Activated T-cell treated with anti-CD3 and anti-CD28 coated beads, Interleukin-2, amount 50 U/mL, for 4 hours (primary cell): ENCODE results near the gene CHAF1A. TPM values are rescaled to one million over a fixed set of nuclear protein-coding genes. Genes with fewer than 3 reads are reported as not detected.

Experiments used
- ATAC-seq, 2 donors: fragments of 200-7000 bp; cut with Tn5 transposase; one replicate each; pipeline ENCODE4 v1.10.0; 2021
- DNase-seq: peaks from one replicate; pipeline ENCODE4 v3.0.0-alpha.2; 2020
- H3K27me3 Mint-ChIP-seq: one replicate; pipeline ENCODE4 v1.8.0; 2021; ENCODE audit warnings: low read depth, mixed read lengths
- H3K36me3 Mint-ChIP-seq: one replicate; pipeline ENCODE4 v1.8.0; 2022; ENCODE audit warnings: mixed read lengths; ENCODE audit not compliant: insufficient read depth
- H3K4me1 Mint-ChIP-seq: one replicate; pipeline ENCODE4 v1.8.0; 2021; ENCODE audit warnings: low read depth, mixed read lengths
- H3K4me3 Mint-ChIP-seq: one replicate; pipeline ENCODE4 v1.8.0; 2021; ENCODE audit warnings: mild to moderate bottlenecking, moderate library complexity, mixed read lengths
- H3K9me3 Mint-ChIP-seq: one replicate; pipeline ENCODE4 v1.8.0; 2021; ENCODE audit warnings: mixed read lengths
- total RNA-seq, 3 donors: library from RNA; stranded (reverse); gene quantifications; one replicate each; pipeline ENCODE4 v1.2.1, GENCODE V29; 2021

CHAF1A gene
- total RNA-seq, 3 donors from 2014 or later, result 59.1 to 81.0 (median 64.3) TPM

DNA sequence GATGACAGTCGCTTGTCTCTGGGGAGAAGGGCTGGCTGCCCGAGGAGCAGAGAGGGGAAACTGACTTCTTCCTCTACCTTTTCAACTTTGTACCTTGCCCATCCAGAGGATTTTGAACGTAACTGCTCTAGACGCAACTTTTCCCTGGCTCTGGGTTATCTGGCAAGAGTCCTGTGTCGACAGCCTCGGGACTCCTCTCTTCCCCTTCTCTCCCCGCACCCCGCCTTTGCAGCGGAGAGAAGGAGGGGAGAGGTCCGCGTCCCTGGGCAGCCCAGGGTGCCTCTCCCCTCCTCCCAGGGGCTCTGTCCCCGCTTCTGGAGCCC lies 2.7 kb upstream of the CHAF1A start:
- H3K36me3 Mint-ChIP-seq, result peaks cover 9% of the 10 kb centered on the region
- no peaks in the 10 kb centered on the region for H3K9me3 Mint-ChIP-seq
- H3K4me3 Mint-ChIP-seq, result peak overlapping the region; percentile 89
- peaks cover 64% of the 10 kb centered on the region for H3K4me1 Mint-ChIP-seq
- DNase-seq (no peak), ATAC-seq (peak; percentile 4 to 12)
- H3K27me3 Mint-ChIP-seq, result no peaks in the 10 kb centered on the region

- no peaks in the 10 kb centered on the region for H3K9me3 Mint-ChIP-seq
- DNase-seq (peak; percentile 94), ATAC-seq (peak; percentile 69 to 70)
- peak within 1 kb of the TSS; percentile 89 for H3K4me3 Mint-ChIP-seq
- H3K27me3 Mint-ChIP-seq, result no peaks in the 10 kb centered on the region
- H3K36me3 Mint-ChIP-seq, result peaks cover 8% of the 10 kb centered on the region
- H3K4me1 Mint-ChIP-seq, result peaks cover 61% of the 10 kb centered on the region
These were observed 2.1 kb upstream of the CHAF1A start, which contains the start of gene SH3GL1 for GRCh38 chr19:4400135-4400936. Gene SH3GL1 (minus strand): TSS chr19:4400547. CDS start chr19:4400368, 179 bp downstream.

- H3K36me3 Mint-ChIP-seq, result peaks cover 4% of the 10 kb centered on the region
- H3K4me3 Mint-ChIP-seq, result peak overlapping the region; percentile 89
- DNase-seq (no peak), ATAC-seq (no peak)
- H3K9me3 Mint-ChIP-seq, result no peaks in the 10 kb centered on the region
- no peaks in the 10 kb centered on the region for H3K27me3 Mint-ChIP-seq
- H3K4me1 Mint-ChIP-seq, result peaks cover 54% of the 10 kb centered on the region
These were observed 670 bp upstream of the CHAF1A start for GRCh38 chr19:4401769-4402170.

DNA sequence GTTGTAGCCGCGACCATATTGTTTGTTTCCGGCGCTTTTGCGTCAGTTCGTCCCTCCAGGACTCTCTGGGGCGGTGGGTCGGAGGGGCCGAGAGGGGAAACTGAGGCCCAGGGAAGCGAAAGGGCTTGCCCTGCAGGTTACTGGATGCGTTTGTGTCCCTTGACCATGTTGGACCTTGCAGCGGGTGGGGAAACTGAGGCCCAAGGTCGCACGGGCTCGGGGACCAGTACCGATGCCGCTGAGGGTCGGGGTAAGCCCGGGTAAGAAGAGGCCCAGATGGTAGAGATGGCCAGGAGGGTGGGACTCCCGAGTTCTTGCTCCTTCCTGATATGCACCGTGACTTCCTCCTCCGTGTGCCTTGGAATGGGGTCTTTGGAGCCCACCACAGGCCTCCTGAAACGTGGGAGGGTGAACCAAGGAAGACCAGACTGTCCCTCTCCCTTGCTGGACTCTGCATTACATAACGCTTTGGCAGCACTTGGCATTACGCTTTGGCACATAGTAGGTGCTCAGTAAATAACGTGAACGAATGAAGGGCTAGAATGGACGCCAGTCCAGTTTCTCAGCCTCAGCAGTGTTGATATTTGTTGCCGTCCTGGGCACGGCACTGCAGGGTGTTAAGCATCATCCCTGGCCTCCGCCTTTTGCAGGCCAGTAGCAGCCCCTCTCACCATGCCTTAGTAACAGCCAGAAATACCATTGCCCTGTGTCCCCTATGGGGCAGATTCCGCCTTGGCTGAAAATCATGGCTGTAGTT lies 743 bp downstream of the CHAF1A start:
- Mint-ChIP-seq H3K27me3 (no peaks in the 10 kb centered on the region), H3K4me1 (peaks cover 45% of the 10 kb centered on the region), H3K9me3 (no peaks in the 10 kb centered on the region), H3K36me3 (peaks cover under 1% of the 10 kb centered on the region), H3K4me3 (peak overlapping the region; percentile 89)
- ATAC-seq (no peak), DNase-seq (no peak)

DNA sequence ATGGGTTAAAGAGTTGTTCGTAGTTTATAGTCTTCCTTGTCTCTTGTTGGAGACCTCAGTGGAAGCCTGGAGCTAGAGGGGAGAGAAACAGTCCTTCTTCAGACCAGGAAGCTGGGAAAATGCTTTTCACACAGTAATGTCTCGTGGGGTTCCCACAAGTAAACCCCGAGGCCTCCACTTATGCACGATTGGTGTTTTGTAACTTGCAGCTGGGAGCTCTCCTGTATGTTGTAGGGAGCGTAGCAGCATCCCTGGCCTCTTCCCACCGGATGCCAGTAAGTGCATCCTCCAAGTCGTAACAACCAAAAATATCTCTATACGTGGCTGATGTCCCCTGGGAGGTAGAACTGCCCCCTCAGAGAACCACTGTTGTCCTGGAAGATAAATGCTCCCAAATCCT lies 3.5 kb downstream of the CHAF1A start:
- Mint-ChIP-seq H3K4me3 (no peak overlapping the region), H3K4me1 (peaks cover 28% of the 10 kb centered on the region)

DNA sequence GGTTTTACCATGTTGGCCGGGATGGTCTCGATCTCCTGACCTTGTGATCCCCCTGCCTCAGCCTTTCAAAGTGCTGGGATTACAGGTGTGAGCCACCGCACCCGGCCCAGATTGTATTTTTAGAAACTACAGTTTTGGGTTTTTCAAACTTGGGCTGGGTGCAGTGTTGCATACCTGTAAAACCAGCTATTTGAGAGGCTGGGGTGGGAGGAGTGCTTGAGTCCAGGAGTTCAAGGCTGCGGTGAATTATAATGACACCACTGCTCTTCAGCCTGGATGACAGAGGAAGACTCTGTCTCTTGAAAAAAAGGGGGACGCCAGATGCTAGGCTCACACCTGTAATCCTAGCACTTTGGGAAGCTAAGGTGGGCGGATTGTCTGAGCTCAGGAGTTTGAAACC lies 4.2 kb downstream of the CHAF1A start:
- Mint-ChIP-seq H3K9me3 (no peaks in the 10 kb centered on the region), H3K4me3 (no peak overlapping the region), H3K36me3 (peaks cover 10% of the 10 kb centered on the region), H3K27me3 (no peaks in the 10 kb centered on the region), H3K4me1 (peaks cover 21% of the 10 kb centered on the region)
- DNase-seq (no peak), ATAC-seq (no peak)

More for the DNA sequence above, 3.5 kb downstream of the CHAF1A start:
- no peak for ATAC-seq
- H3K36me3 Mint-ChIP-seq, result peaks cover 10% of the 10 kb centered on the region
- H3K27me3 Mint-ChIP-seq, result no peaks in the 10 kb centered on the region
- H3K9me3 Mint-ChIP-seq, result no peaks in the 10 kb centered on the region
- DNase-seq, result no peak

GRCh38 chr19:4409123-4409933 lies 6.9 kb downstream of the CHAF1A start:
- DNase-seq (no peak), ATAC-seq (peak in 1 of 2 donors; percentile 11)
- no peak overlapping the region for H3K4me3 Mint-ChIP-seq
- H3K36me3 Mint-ChIP-seq, result peaks cover 12% of the 10 kb centered on the region
- peaks cover 6% of the 10 kb centered on the region for H3K4me1 Mint-ChIP-seq
- H3K27me3 Mint-ChIP-seq, result no peaks in the 10 kb centered on the region
- H3K9me3 Mint-ChIP-seq, result no peaks in the 10 kb centered on the region

DNA sequence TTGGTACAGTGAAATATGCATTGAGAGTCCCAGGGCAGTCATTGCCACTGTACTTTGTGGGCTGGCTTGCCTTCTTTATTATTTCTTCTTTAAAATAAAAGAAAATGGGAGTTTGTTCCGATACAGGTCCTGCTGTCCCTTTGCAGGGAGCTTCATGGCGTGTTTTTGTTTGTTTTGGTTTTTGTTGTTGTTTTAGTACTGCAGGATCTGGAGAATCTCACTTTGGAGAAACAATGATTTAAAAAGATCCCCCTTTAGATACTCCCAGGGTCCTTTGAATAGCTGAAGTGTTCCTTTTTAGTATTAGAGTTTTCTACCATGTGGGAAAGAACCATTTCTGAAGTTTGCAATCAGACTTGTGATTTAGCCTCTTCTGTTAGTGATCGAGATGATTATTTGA lies 11.1 kb downstream of the CHAF1A start:
- Mint-ChIP-seq H3K27me3 (no peaks in the 10 kb centered on the region), H3K4me3 (no peak overlapping the region), H3K4me1 (no peaks in the 10 kb centered on the region), H3K9me3 (no peaks in the 10 kb centered on the region), H3K36me3 (peaks cover 21% of the 10 kb centered on the region)
- DNase-seq, result no peak
- ATAC-seq, result no peak

- no peak for DNase-seq
- no peaks in the 10 kb centered on the region for H3K9me3 Mint-ChIP-seq
- no peak for ATAC-seq
- no peaks in the 10 kb centered on the region for H3K4me1 Mint-ChIP-seq
- no peaks in the 10 kb centered on the region for H3K27me3 Mint-ChIP-seq
- no peak overlapping the region for H3K4me3 Mint-ChIP-seq
- H3K36me3 Mint-ChIP-seq, result peaks cover 18% of the 10 kb centered on the region
These were observed 11.8 kb downstream of the CHAF1A start for GRCh38 chr19:4414144-4414799.

DNA sequence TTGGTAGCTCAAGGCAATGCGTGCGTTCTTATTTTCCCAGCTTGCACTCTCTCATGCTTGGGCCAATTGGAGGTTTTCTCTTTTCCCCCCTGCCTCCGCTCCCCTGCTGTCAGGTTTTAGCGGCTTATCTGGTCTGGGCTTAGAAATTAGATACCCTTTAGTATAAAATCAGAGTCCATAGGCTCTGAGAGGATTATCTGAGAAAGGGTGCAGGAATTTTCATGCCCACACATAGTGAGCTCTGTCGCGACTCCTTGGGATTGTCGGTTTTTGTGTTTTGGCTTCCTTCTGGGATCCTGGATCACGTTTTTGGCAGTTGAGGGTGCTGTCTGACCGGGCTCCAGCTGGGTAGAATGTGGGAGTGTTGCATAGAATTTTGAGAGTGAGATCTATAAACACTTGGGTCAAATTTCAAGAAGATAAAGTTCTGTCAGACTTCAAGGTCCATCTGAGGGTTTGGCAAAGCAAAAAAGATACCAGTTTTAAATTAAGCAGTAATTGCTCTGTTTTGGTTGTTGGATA lies 12.4 kb downstream of the CHAF1A start:
- Mint-ChIP-seq H3K4me3 (no peak overlapping the region), H3K27me3 (no peaks in the 10 kb centered on the region), H3K36me3 (peaks cover 12% of the 10 kb centered on the region), H3K9me3 (no peaks in the 10 kb centered on the region), H3K4me1 (no peaks in the 10 kb centered on the region)
- DNase-seq (no peak), ATAC-seq (no peak)

- Mint-ChIP-seq H3K4me1 (no peaks in the 10 kb centered on the region), H3K4me3 (no peak overlapping the region), H3K36me3 (peaks cover 11% of the 10 kb centered on the region), H3K9me3 (no peaks in the 10 kb centered on the region), H3K27me3 (no peaks in the 10 kb centered on the region)
- DNase-seq (no peak), ATAC-seq (no peak)
These were observed 12.9 kb downstream of the CHAF1A start for GRCh38 chr19:4415352-4415751.

GRCh38 chr19:4416268-4416667 lies 13.8 kb downstream of the CHAF1A start:
- no peak overlapping the region for H3K4me3 Mint-ChIP-seq
- no peaks in the 10 kb centered on the region for H3K4me1 Mint-ChIP-seq
- no peak for DNase-seq
- no peaks in the 10 kb centered on the region for H3K27me3 Mint-ChIP-seq
- peaks cover 11% of the 10 kb centered on the region for H3K36me3 Mint-ChIP-seq
- no peaks in the 10 kb centered on the region for H3K9me3 Mint-ChIP-seq
- ATAC-seq, result no peak

GRCh38 chr19:4423416-4424126 lies 21.1 kb downstream of the CHAF1A start:
- no peaks in the 10 kb centered on the region for H3K27me3 Mint-ChIP-seq
- no peaks in the 10 kb centered on the region for H3K9me3 Mint-ChIP-seq
- no peaks in the 10 kb centered on the region for H3K4me1 Mint-ChIP-seq
- no peak overlapping the region for H3K4me3 Mint-ChIP-seq
- peaks cover 16% of the 10 kb centered on the region for H3K36me3 Mint-ChIP-seq
- DNase-seq (no peak), ATAC-seq (no peak)
